Common myeloid progenitor, CD34-positive (primary cell): Measurements from ENCODE around the gene HOXD13.

Experiments used
- CTCF ChIA-PET: fragments of 350-600 bp; sonication (Branson Sonifier 250); formaldehyde crosslinking; loops from one replicate; lab custom pipeline; 2021; ENCODE audit warnings: antibody characterized with exemption; lab: Charles Lee
- POLR2A ChIA-PET: fragments of 350-600 bp; sonication (Branson Sonifier 250); formaldehyde crosslinking; loops from one replicate; lab custom pipeline; 2021; ENCODE audit warnings: antibody characterized with exemption; lab: Charles Lee
- DNase-seq, 3 donors: peaks; one replicate each; pipeline versions ENCODE4 v3.0.0 to v3.0.0-alpha.2; 2013
- H3K27ac ChIP-seq, 2 experiments: 1 replicate in 1 of 2; 2 replicates in 1 of 2; pipeline ENCODE4 v1.7.0; 2013; ENCODE audit warnings: inconsistent platforms in 2 of 2, low read length in 2 of 2, mild to moderate bottlenecking in 2 of 2, low read depth in 1 of 2, moderate library complexity in 1 of 2; ENCODE audit not compliant: severe bottlenecking in 2 of 2, insufficient read depth in 1 of 2, poor library complexity in 1 of 2
- H3K27me3 ChIP-seq, 5 experiments: replicated peaks in 2 of 5; 1 replicate in 3 of 5; 2 replicates in 2 of 5; pipeline versions ENCODE4 v1.6.1 to v1.7.0; 2013; ENCODE audit warnings: low read length in 4 of 5, mild to moderate bottlenecking in 2 of 5, moderate library complexity in 2 of 5, inconsistent platforms in 1 of 5; ENCODE audit not compliant: insufficient read depth in 5 of 5, control insufficient read depth in 4 of 5
- H3K36me3 ChIP-seq, 4 experiments: 1 replicate in 2 of 4; 2 replicates in 2 of 4; pipeline versions ENCODE4 v1.6.1 to v1.7.0; 2013; ENCODE audit warnings: low read length in 3 of 4, control low read depth in 1 of 4, mild to moderate bottlenecking in 1 of 4; ENCODE audit not compliant: control insufficient read depth in 4 of 4, insufficient read depth in 4 of 4
- H3K4me1 ChIP-seq, 4 experiments: 1 replicate in 3 of 4; 2 replicates in 1 of 4; pipeline versions ENCODE4 v1.6.1 to v1.7.1; 2013; ENCODE audit warnings: low read length in 3 of 4, mild to moderate bottlenecking in 3 of 4, control low read depth in 1 of 4, inconsistent platforms in 1 of 4, moderate library complexity in 1 of 4; ENCODE audit not compliant: control insufficient read depth in 4 of 4, insufficient read depth in 4 of 4; ENCODE audit errors: control extremely low read depth in 1 of 4
- H3K4me3 ChIP-seq, 7 experiments: 1 replicate in 4 of 7; 2 replicates in 3 of 7; pipeline versions ENCODE4 v1.5.1 to v1.7.0; 2013; ENCODE audit warnings: mild to moderate bottlenecking in 7 of 7, low read length in 6 of 7, moderate library complexity in 6 of 7, inconsistent platforms in 2 of 7, low read depth in 2 of 7, control low read depth in 1 of 7; ENCODE audit not compliant: insufficient read depth in 4 of 7, control insufficient read depth in 1 of 7; ENCODE audit errors: extremely low read depth in 1 of 7
- H3K9me3 ChIP-seq, 5 experiments: 1 replicate in 4 of 5; 2 replicates in 1 of 5; pipeline versions ENCODE4 v1.6.1 to v1.7.1; 2013; ENCODE audit warnings: low read length in 4 of 5, mild to moderate bottlenecking in 2 of 5, inconsistent platforms in 1 of 5, low read depth in 1 of 5, moderate library complexity in 1 of 5; ENCODE audit not compliant: control insufficient read depth in 4 of 5, insufficient read depth in 2 of 5; ENCODE audit errors: control extremely low read depth in 1 of 5
- WGBS: methylation state at CpG from one replicate; pipeline ENCODE4 v1.1.5; 2013; ENCODE audit not compliant: insufficient coverage; 5-methylcytosine and 5-hydroxymethylcytosine counted together

The HOXD13 gene

DNA sequence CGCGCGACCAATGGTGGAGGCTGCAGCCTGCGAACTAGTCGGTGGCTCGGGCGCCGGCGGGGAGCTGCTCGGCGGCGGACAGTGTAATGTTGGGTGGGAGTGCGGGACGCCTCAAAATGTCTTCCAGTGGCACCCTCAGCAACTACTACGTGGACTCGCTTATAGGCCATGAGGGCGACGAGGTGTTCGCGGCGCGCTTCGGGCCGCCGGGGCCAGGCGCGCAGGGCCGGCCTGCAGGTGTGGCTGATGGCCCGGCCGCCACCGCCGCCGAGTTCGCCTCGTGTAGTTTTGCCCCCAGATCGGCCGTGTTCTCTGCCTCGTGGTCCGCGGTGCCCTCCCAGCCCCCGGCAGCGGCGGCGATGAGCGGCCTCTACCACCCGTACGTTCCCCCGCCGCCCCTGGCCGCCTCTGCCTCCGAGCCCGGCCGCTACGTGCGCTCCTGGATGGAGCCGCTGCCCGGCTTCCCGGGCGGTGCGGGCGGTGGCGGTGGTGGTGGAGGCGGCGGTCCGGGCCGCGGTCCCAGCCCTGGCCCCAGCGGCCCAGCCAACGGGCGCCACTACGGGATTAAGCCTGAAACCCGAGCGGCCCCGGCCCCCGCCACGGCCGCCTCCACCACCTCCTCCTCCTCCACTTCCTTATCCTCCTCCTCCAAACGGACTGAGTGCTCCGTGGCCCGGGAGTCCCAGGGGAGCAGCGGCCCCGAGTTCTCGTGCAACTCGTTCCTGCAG is 30.3 kb downstream of the HOXD13 start, which contains the start of gene HOXD9:
Gene HOXD9, plus strand, starts transcription at position 37 of the 728 bp plus-strand sequence. Its CDS starts 50 bp downstream, at position 87.
- H3K27me3 ChIP-seq, result peaks cover 20 to 99% (median 73%) of the 10 kb centered on the region in 5 experiments
- ChIA-PET POLR2A (no interaction called here), CTCF (interaction anchor here (0.6 to 5.2 kb wide), 6 partner anchors 10 to 1411 kb away, joined by 3 to 26 read pairs (median 6); no protein-coding TSS in a partner anchor)
- no peaks in the 10 kb centered on the region for H3K36me3 ChIP-seq
- H3K27ac ChIP-seq, result no peak within 1 kb of the TSS
- peaks cover 0 to 12% (median 10%) of the 10 kb centered on the region in 4 experiments for H3K4me1 ChIP-seq
- peak in 1 of 3 donors; percentile 60 for DNase-seq
- WGBS, result 1% methylated on average over 61 of the region's 84 CpGs
- peak within 1 kb of the TSS in 3 of 7 experiments; percentile 19 to 50 (median 45) for H3K4me3 ChIP-seq
- H3K9me3 ChIP-seq, result no peaks in the 10 kb centered on the region

DNA sequence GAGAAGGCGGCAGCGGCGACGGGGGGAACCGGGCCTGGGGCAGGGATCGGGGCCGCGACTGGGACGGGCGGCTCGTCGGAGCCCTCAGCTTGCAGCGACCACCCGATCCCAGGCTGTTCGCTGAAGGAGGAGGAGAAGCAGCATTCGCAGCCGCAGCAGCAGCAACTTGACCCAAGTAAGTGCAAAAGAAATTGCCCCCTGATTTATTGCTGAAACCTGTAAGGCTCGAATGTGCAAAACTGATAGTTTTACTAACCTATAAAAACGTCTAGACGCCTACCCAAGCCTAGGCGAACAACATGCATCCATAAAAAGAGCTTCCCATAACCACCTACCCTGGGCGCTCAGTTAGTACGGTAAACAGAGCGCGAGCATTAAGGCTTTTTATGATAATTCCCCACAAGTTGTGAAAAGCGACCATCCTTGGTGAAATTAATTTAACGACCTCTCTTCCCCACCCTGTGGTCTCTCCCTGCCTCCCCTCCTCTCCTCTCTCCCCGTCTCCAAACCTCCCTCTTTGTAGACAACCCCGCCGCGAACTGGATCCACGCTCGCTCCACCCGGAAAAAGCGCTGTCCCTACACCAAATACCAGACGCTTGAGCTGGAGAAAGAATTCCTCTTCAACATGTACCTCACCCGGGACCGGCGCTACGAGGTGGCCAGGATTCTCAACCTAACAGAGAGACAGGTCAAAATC is 31.0 kb downstream of the HOXD13 start:
- H3K4me1 ChIP-seq, result peaks cover 0 to 12% (median 10%) of the 10 kb centered on the region in 4 experiments
- CTCF ChIA-PET, result interaction anchor here (1.0 to 5.2 kb wide), 4 partner anchors 9 to 32 kb away, joined by 3 to 24 read pairs (median 6); no protein-coding TSS in a partner anchor

DNA sequence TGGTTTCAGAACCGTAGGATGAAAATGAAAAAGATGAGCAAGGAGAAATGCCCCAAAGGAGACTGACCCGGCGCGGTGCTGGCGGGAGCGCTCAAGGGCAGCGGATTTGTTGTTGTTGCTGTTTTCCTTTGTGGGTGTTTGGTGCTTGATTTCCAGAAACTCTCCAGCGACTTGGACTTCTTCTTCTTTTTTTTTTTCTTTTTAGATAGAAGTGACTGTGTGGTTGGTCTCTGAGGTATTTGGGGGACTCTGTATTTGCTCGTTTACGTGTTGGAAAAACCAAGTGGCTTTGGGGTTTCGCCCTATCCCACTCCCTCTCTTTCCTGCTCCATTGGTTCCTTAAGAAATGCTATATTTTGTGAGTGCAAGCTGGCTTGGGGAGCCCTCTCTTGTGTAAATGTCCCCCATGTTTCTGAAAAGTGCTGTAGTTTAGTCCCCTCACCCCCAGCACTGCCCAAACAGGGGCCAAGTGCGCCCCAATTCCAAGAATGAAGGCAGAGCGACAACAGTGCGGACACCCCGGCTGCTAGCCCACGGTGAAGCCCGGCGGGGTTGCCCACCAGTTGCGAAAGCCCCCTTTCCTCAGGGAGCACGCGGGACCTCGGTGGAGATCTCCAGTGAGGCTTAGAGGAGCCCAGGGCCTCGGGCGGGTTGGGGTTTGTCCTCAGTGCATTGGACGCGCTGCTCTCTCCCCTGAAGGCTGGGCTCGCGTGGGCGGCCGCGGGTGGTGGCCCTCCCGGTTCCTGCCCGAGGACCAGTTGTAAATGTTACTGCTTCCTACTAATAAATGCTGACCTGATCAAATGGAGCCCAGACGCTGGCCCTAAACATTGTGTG is 31.8 kb downstream of the HOXD13 start:
- Histone ChIP-seq H3K4me1 (peaks cover 0 to 17% (median 12%) of the 10 kb centered on the region in 4 experiments), H3K36me3 (no peaks in the 10 kb centered on the region), H3K9me3 (no peaks in the 10 kb centered on the region), H3K27me3 (peaks cover 20 to 99% (median 70%) of the 10 kb centered on the region in 5 experiments), H3K27ac (no peak overlapping the region), H3K4me3 (no peak overlapping the region)
- POLR2A ChIA-PET, result no interaction called here
- 12% methylated on average over 29 of the region's 34 CpGs for WGBS
- CTCF ChIA-PET, result interaction anchor here (1.0 to 5.2 kb wide), 6 partner anchors 8 to 1039 kb away, joined by 3 to 32 read pairs (median 6); no protein-coding TSS in a partner anchor
- no peak for DNase-seq

More for the DNA sequence above, 31.0 kb downstream of the HOXD13 start:
- DNase-seq, result no peak
- Histone ChIP-seq H3K9me3 (no peaks in the 10 kb centered on the region), H3K27ac (no peak overlapping the region), H3K4me3 (no peak overlapping the region), H3K36me3 (no peaks in the 10 kb centered on the region), H3K27me3 (peaks cover 20 to 99% (median 74%) of the 10 kb centered on the region in 5 experiments)
- 7% methylated on average over 29 of the region's 40 CpGs for WGBS
- POLR2A ChIA-PET, result no interaction called here

DNA sequence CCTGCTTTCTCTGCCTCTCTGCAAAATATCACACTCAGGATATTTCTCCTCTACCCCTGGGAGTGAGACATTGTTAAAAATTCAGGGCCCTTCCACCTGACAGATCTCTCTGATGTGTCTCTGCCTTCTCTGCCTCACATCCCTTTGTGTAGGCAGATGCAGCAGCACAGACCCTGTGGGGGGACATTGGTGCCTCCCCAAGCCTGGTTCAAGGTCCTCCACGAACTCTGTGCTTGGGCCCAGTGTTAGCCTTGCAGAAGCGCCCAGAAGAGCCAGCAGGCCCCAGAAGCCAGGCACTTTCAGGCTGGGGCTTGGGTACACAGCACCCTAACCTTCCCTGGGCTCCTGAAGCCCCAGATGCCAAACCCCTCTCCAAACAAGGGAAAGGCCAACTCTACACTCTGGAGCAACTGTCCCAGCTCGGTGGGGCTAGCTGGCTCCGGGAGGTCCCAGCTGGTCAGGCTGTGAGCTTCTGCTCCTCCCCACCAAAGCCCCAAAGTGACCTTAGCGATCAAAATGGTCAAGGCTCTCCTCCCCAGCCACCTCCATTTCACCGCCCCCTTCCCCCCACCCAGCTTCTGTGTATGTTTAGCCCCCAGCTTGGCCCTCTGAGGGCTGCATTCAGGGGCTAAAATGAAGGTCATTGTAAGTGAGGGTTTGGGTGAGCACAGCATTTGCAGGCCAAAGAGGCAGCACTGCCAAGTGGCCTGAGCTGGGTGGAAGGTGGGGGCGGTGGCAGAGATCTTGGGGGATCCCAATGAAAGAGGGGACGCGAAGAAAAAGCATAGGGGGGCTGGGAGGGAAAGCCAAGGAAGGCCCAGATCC is 32.6 kb downstream of the HOXD13 start:
- H3K4me1 ChIP-seq, result peaks cover 0 to 22% (median 16%) of the 10 kb centered on the region in 4 experiments
- CTCF ChIA-PET, result interaction anchor here (0.6 to 5.2 kb wide), 11 partner anchors 10 to 1209 kb away, joined by 3 to 44 read pairs (median 4); no protein-coding TSS in a partner anchor

DNA sequence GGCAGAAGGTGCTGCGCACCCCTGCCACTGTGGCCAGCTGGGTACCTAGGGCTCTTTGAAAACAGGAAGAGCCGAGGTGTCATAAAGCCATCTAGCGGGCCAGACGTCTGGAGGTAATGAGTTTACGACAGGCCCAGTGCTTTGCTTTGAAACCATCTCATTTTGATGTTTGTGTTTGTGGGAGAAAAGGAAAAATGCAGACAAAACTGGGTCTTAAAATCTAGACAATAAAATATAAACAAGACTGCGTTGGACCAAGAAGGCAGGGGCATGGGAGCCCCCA is 33.2 kb downstream of the HOXD13 start:
- H3K27ac ChIP-seq, result no peak overlapping the region
- H3K4me1 ChIP-seq, result peaks cover 0 to 25% (median 18%) of the 10 kb centered on the region in 4 experiments
- WGBS, result 25% methylated on average over 5 of the region's 6 CpGs
- no peak overlapping the region for H3K4me3 ChIP-seq
- H3K36me3 ChIP-seq, result no peaks in the 10 kb centered on the region
- CTCF ChIA-PET, result interaction anchor here (0.6 to 4.6 kb wide), 12 partner anchors 10 to 1209 kb away, joined by 3 to 44 read pairs (median 4); no protein-coding TSS in a partner anchor
- POLR2A ChIA-PET, result no interaction called here
- H3K27me3 ChIP-seq, result peaks cover 13 to 99% (median 64%) of the 10 kb centered on the region in 5 experiments
- DNase-seq, result peak in 1 of 3 donors; percentile 43
- H3K9me3 ChIP-seq, result no peaks in the 10 kb centered on the region

More for the DNA sequence above, 32.6 kb downstream of the HOXD13 start:
- DNase-seq, result no peak
- Histone ChIP-seq H3K9me3 (no peaks in the 10 kb centered on the region), H3K27ac (no peak overlapping the region), H3K27me3 (peaks cover 18 to 99% (median 67%) of the 10 kb centered on the region in 5 experiments), H3K4me3 (no peak overlapping the region), H3K36me3 (no peaks in the 10 kb centered on the region)
- POLR2A ChIA-PET, result no interaction called here
- WGBS, result 29% methylated on average over 7 of the region's 9 CpGs
